PC-9 (cell line): ENCODE results near the gene MAN2A1. TPM values are rescaled to one million over a fixed set of nuclear protein-coding genes. Genes with fewer than 3 reads are reported as not detected.

Experiments
- BruUV-seq: library from RNA; stranded (reverse); fragments of 400-500 nt; replicated peaks from 2 replicates; lab custom pipeline; 2021; lab: Mats Ljungman, UMichigan
- CTCF ChIA-PET: fragments of 300-600 bp; sonication (Branson Sonifier 250); formaldehyde crosslinking; loops from one replicate; lab custom pipeline; 2022; ENCODE audit warnings: antibody characterized with exemption; lab: Charles Lee
- POLR2A ChIA-PET: fragments of 300-600 bp; sonication (Branson Sonifier 250); formaldehyde crosslinking; loops from one replicate; lab custom pipeline; 2022; ENCODE audit warnings: antibody characterized with exemption; ENCODE audit not compliant: unreplicated experiment; lab: Charles Lee
- DNase-seq, 2 experiments: peaks; one replicate each; pipeline versions ENCODE4 v3.0.0 to v3.0.0-alpha.2; 2015 to 2022; ENCODE audit warnings: mixed read lengths in 1 of 2
- H2AFZ ChIP-seq: fragments of 200-600 bp; sonication (generic); 2 replicates; pipeline ENCODE4 v1.8.1; 2017; ENCODE audit warnings: antibody characterized with exemption
- H3F3A ChIP-seq: fragments of 200-600 bp; sonication (generic); 2 replicates; pipeline ENCODE4 v1.8.1; 2017; ENCODE audit warnings: antibody characterized with exemption, mild to moderate bottlenecking, low read depth; ENCODE audit not compliant: insufficient read depth
- H3K27ac ChIP-seq: fragments of 200-600 bp; sonication (generic); 2 replicates; pipeline ENCODE4 v1.6.1; 2016; ENCODE audit warnings: mixed run types
- H3K27me3 ChIP-seq: fragments of 200-600 bp; sonication (generic); 2 replicates; pipeline ENCODE4 v1.6.1; 2016; ENCODE audit warnings: low read depth, mixed run types; ENCODE audit not compliant: insufficient read depth
- H3K36me3 ChIP-seq: fragments of 200-600 bp; sonication (generic); 2 replicates; pipeline ENCODE4 v1.6.1; 2016; ENCODE audit warnings: low read depth, mixed run types
- H3K4me1 ChIP-seq: fragments of 200-600 bp; sonication (generic); replicated peaks from 2 replicates; pipeline ENCODE4 v1.6.1; 2016; ENCODE audit warnings: mixed run types; ENCODE audit not compliant: insufficient read depth
- H3K4me2 ChIP-seq: fragments of 200-600 bp; sonication (generic); 2 replicates; pipeline ENCODE4 v1.6.1; 2017; ENCODE audit warnings: mixed run types
- H3K4me3 ChIP-seq: fragments of 200-600 bp; sonication (generic); 2 replicates; pipeline ENCODE4 v1.6.1; 2016; ENCODE audit warnings: mixed run types
- H3K79me2 ChIP-seq: fragments of 200-600 bp; sonication (generic); 2 replicates; pipeline ENCODE4 v1.6.1; 2017; ENCODE audit warnings: low read depth, mixed run types
- H3K9me2 ChIP-seq: fragments of 200-600 bp; sonication (generic); 2 replicates; pipeline ENCODE4 v1.8.1; 2017; ENCODE audit warnings: mild to moderate bottlenecking; ENCODE audit not compliant: insufficient read depth
- H3K9me3 ChIP-seq: fragments of 200-600 bp; sonication (generic); 2 replicates; pipeline ENCODE4 v1.8.1; 2016; ENCODE audit warnings: low read depth; ENCODE audit not compliant: insufficient read depth
- H4K20me1 ChIP-seq: fragments of 200-600 bp; sonication (generic); 2 replicates; pipeline ENCODE4 v1.8.1; 2017; ENCODE audit not compliant: insufficient read depth
- EZH2 ChIP-seq: fragments of 200-600 bp; sonication (generic); IDR thresholded peaks from 2 replicates; pipeline ENCODE4 v1.8.0; 2017; ENCODE audit warnings: antibody characterized with exemption, low read depth
- intact Hi-C: fragments of 100-400 bp; cut with micrococcal nuclease; formaldehyde crosslinking; loops from one replicate; pipeline ENCODE4 v1.10.0; 2022; ENCODE audit not compliant: unreplicated experiment
- total RNA-seq: library from RNA; stranded (reverse); gene quantifications from 2 replicates; pipeline ENCODE4 v1.2.3, GENCODE V29; 2021
- TF ChIP-seq, protein P1 (sequence below): fragments of 200-600 bp; sonication (generic); conservative IDR thresholded peaks from 2 replicates; pipeline ENCODE4 v1.6.1; 2017; ENCODE audit warnings: mixed run types, antibody characterized with exemption, mild to moderate bottlenecking, moderate library complexity

MAN2A1 gene
- total RNA-seq, 1 experiment from 2014 or later = 27.3 TPM

DNA sequence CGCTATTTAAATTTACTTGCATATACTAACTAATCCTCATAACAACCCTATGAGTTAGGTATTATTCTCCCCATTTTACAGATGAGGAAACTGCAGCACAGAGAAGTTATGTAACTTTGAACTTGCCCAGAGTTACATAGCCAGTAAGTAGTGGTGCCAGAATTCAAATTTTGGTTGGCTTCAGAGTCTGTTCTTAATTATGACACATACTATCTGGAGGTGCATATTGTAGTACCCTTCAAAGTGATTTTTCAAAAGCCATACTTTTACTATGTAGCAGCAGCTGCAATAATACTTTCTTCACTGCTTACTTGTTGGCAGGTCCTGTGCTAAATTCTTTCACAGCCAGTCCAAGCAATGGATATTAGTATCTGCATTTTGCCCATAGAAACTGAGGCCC is 16.4 kb downstream of the MAN2A1 start:
- intact Hi-C loops = no loop called here
- POLR2A ChIA-PET = no interaction called here
- TF ChIP-seq EZH2 = no peak
- TF ChIP-seq, protein P1, sequence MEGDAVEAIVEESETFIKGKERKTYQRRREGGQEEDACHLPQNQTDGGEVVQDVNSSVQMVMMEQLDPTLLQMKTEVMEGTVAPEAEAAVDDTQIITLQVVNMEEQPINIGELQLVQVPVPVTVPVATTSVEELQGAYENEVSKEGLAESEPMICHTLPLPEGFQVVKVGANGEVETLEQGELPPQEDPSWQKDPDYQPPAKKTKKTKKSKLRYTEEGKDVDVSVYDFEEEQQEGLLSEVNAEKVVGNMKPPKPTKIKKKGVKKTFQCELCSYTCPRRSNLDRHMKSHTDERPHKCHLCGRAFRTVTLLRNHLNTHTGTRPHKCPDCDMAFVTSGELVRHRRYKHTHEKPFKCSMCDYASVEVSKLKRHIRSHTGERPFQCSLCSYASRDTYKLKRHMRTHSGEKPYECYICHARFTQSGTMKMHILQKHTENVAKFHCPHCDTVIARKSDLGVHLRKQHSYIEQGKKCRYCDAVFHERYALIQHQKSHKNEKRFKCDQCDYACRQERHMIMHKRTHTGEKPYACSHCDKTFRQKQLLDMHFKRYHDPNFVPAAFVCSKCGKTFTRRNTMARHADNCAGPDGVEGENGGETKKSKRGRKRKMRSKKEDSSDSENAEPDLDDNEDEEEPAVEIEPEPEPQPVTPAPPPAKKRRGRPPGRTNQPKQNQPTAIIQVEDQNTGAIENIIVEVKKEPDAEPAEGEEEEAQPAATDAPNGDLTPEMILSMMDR = no peak
- Histone ChIP-seq H3K27me3 (no peaks in the 10 kb centered on the region), H3K9me2 (no peaks in the 10 kb centered on the region), H3K4me2 (no peak overlapping the region), H3F3A (no peaks in the 10 kb centered on the region), H3K4me3 (no peak overlapping the region), H3K36me3 (no peaks in the 10 kb centered on the region), H2AFZ (no peak overlapping the region), H3K27ac (no peak overlapping the region), H3K79me2 (0 out of 2 replicates have a peak, but pooled peaks cover 3% of the 10 kb centered on the region), H4K20me1 (no peaks in the 10 kb centered on the region), H3K4me1 (no peaks in the 10 kb centered on the region), H3K9me3 (no peaks in the 10 kb centered on the region)
- no TSS peak for BruUV-seq
- CTCF ChIA-PET = no interaction called here
- DNase-seq = no peak

DNA sequence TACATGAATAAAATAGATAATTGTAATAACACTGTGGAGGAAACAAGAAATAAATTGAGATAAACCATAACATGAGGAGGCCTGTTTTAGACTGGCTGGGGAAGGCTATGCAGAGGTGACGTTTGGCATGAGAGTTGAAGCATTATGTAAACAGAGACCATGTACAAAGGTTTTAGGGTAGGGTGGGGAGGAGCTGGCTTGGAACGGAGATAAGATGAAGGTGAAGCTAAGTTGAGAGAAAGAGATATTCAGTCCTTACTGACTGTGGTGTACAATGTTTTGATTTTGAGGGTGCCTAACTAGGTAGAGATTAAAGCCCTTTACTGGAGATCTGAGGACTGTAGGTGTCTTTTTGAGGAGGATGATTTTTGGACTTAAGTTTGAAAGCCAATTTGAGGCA is 17.8 kb downstream of the MAN2A1 start:
- TF ChIP-seq, protein P1 = no peak
- TF ChIP-seq EZH2 = no peak
- no peak overlapping the region for H3K4me3 ChIP-seq
- no peaks in the 10 kb centered on the region for H3K9me2 ChIP-seq
- H3K27me3 ChIP-seq = no peaks in the 10 kb centered on the region
- H3F3A ChIP-seq = no peaks in the 10 kb centered on the region
- CTCF ChIA-PET = no interaction called here
- POLR2A ChIA-PET = no interaction called here
- H3K9me3 ChIP-seq = no peaks in the 10 kb centered on the region
- peaks cover 1% of the 10 kb centered on the region; the same call in 1 of the 2 replicates for H4K20me1 ChIP-seq
- H3K4me2 ChIP-seq = no peak overlapping the region
- H2AFZ ChIP-seq = no peak overlapping the region
- no peak for DNase-seq
- no peaks in the 10 kb centered on the region for H3K79me2 ChIP-seq
- no peaks in the 10 kb centered on the region for H3K4me1 ChIP-seq
- no peaks in the 10 kb centered on the region for H3K36me3 ChIP-seq
- intact Hi-C loops = no loop called here
- no TSS peak for BruUV-seq
- no peak overlapping the region for H3K27ac ChIP-seq

DNA sequence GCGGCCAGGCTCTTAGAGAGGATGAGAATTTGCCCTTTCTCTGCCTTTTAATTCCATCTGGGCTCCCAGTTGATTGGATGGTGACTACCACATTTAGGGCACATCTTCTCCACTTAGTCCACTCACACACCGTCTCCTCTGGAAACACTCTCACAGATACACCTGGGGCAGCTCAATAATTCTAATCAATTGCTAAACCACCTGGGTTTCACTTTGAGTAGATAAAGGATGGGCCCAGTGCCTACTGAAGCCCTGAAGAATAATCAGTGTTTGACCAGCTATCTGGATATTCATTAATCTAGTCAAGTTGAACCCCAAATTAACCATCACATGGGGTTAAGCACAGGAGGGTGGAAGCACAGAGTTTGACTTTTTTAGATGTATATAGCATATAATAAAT is 19.1 kb downstream of the MAN2A1 start:
- ChIA-PET POLR2A (no interaction called here), CTCF (no interaction called here)
- Histone ChIP-seq H3K4me3 (no peak overlapping the region), H3K9me2 (no peaks in the 10 kb centered on the region), H3K4me2 (no peak overlapping the region), H2AFZ (no peak overlapping the region), H3K27ac (no peak overlapping the region), H3K4me1 (no peaks in the 10 kb centered on the region), H3K79me2 (no peaks in the 10 kb centered on the region), H3K9me3 (no peaks in the 10 kb centered on the region), H4K20me1 (peaks cover 4% of the 10 kb centered on the region; the same call in 1 of the 2 replicates), H3F3A (no peaks in the 10 kb centered on the region), H3K27me3 (no peaks in the 10 kb centered on the region), H3K36me3 (no peaks in the 10 kb centered on the region)
- no peak for DNase-seq
- no TSS peak for BruUV-seq
- intact Hi-C loops = no loop called here
- no peak for TF ChIP-seq EZH2
- TF ChIP-seq, protein P1 = no peak
